Natural killer cell treated with Interleukin-12 subunit alpha and Interleukin-12 subunit beta and Interleukin-15 and Interleukin-18, amount 100 ng/mL, for 72 hours (primary cell): Measurements from ENCODE around the gene TADA1. TPM values are rescaled to one million over a fixed set of nuclear protein-coding genes. Genes with fewer than 3 reads are reported as not detected.
"Not testable (repeated sequence)": the region's sequence is repeated elsewhere in the genome, so short reads cannot be mapped to it uniquely, and the experiment has no call there.

Experiments
- ATAC-seq, 2 donors: fragments of 150-1000 bp; cut with Tn5 transposase in 1 of 2; sonication (Bioruptor Pico), chemical (Tn5 transposase) in 1 of 2; 2 replicates each; pipeline ENCODE4 v1.10.0; 2021
- DNase-seq: peaks from one replicate; pipeline ENCODE4 v3.0.0; 2022; ENCODE audit warnings: low spot score
- H3K27ac Mint-ChIP-seq, 2 donors: 1 replicate in 1 of 2; 2 replicates in 1 of 2; pipeline ENCODE4 v1.8.0; 2022; ENCODE audit warnings: mixed read lengths in 2 of 2, mild to moderate bottlenecking in 1 of 2, moderate library complexity in 1 of 2
- H3K27me3 Mint-ChIP-seq, 2 donors: 1 replicate in 1 of 2; 2 replicates in 1 of 2; pipeline ENCODE4 v1.8.0; 2022; ENCODE audit warnings: mixed read lengths in 2 of 2
- H3K36me3 Mint-ChIP-seq: one replicate; pipeline ENCODE4 v1.8.0; 2022; ENCODE audit warnings: mixed read lengths
- H3K4me1 Mint-ChIP-seq, 2 donors: 1 replicate in 1 of 2; 2 replicates in 1 of 2; pipeline ENCODE4 v1.8.0; 2022; ENCODE audit warnings: low read depth in 2 of 2, mixed read lengths in 2 of 2, mild to moderate bottlenecking in 1 of 2
- H3K4me3 Mint-ChIP-seq: one replicate; pipeline ENCODE4 v1.8.0; 2022; ENCODE audit warnings: mixed read lengths
- H3K9me3 Mint-ChIP-seq: 2 replicates; pipeline ENCODE4 v1.8.0; 2022; ENCODE audit warnings: mixed read lengths
- total RNA-seq, 2 donors: library from RNA; stranded (reverse); gene quantifications; one replicate each; pipeline ENCODE4 v1.2.3, GENCODE V29; 2022

Gene TADA1
- total RNA-seq, 2 donors from 2014 or later: 9.3 to 10.2 TPM

- DNase-seq (no peak), ATAC-seq (peak in 1 of 2 donors; percentile 57)
- no peaks in the 10 kb centered on the region for H3K27me3 Mint-ChIP-seq
- no peaks in the 10 kb centered on the region for H3K9me3 Mint-ChIP-seq
- peaks cover 19 to 26% of the 10 kb centered on the region in 2 donors for H3K4me1 Mint-ChIP-seq
- peak overlapping the region; percentile 15 for H3K4me3 Mint-ChIP-seq
- H3K36me3 Mint-ChIP-seq: peaks cover 40% of the 10 kb centered on the region
- peak overlapping the region in 1 of 2 donors; percentile 22 for H3K27ac Mint-ChIP-seq
Observed at GRCh38 chr1:166848193-166848592, 27.9 kb downstream of the TADA1 start.

GRCh38 chr1:166844791-166845190 lies 31.3 kb downstream of the TADA1 start:
- no peak overlapping the region for H3K4me3 Mint-ChIP-seq
- peaks cover 39% of the 10 kb centered on the region for H3K36me3 Mint-ChIP-seq
- no peaks in the 10 kb centered on the region for H3K27me3 Mint-ChIP-seq
- H3K9me3 Mint-ChIP-seq: no peaks in the 10 kb centered on the region
- DNase-seq (no peak), ATAC-seq (no peak)
- H3K27ac Mint-ChIP-seq: peak overlapping the region; percentile 11 to 32
- H3K4me1 Mint-ChIP-seq: peaks cover 34 to 47% of the 10 kb centered on the region in 2 donors

- Mint-ChIP-seq H3K27ac (peak overlapping the region; percentile 11 to 32), H3K9me3 (no peaks in the 10 kb centered on the region), H3K4me3 (no peak overlapping the region), H3K27me3 (no peaks in the 10 kb centered on the region), H3K36me3 (peaks cover 39% of the 10 kb centered on the region), H3K4me1 (peaks cover 35 to 48% of the 10 kb centered on the region in 2 donors)
- DNase-seq (no peak), ATAC-seq (no peak)
Observed at GRCh38 chr1:166843769-166844596, 32.1 kb downstream of the TADA1 start.

DNA sequence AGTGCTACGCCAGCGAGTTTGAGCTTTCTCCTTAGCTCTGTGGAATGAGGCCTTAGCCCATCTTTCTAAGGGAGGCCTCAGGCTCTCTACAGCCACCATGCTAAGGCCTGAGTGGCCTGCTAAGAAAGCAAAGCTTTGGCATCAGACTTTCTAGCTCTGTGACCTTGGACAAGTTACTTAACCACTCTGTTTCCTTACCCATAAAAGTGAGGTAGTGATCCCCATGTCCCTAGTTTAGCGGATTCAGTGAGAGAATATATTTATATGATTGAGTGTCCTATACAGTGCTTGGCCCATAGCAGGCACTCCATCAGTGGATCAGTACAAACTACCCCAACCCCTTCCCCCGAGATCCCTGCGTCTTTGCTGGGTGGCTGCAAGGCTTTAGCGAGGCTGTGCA lies 32.7 kb downstream of the TADA1 start:
- Mint-ChIP-seq H3K36me3 (peaks cover 39% of the 10 kb centered on the region), H3K9me3 (no peaks in the 10 kb centered on the region), H3K27me3 (no peaks in the 10 kb centered on the region), H3K4me3 (no peak overlapping the region), H3K27ac (no peak overlapping the region), H3K4me1 (peaks cover 41 to 55% of the 10 kb centered on the region in 2 donors)
- no peak for DNase-seq
- ATAC-seq: no peak

DNA sequence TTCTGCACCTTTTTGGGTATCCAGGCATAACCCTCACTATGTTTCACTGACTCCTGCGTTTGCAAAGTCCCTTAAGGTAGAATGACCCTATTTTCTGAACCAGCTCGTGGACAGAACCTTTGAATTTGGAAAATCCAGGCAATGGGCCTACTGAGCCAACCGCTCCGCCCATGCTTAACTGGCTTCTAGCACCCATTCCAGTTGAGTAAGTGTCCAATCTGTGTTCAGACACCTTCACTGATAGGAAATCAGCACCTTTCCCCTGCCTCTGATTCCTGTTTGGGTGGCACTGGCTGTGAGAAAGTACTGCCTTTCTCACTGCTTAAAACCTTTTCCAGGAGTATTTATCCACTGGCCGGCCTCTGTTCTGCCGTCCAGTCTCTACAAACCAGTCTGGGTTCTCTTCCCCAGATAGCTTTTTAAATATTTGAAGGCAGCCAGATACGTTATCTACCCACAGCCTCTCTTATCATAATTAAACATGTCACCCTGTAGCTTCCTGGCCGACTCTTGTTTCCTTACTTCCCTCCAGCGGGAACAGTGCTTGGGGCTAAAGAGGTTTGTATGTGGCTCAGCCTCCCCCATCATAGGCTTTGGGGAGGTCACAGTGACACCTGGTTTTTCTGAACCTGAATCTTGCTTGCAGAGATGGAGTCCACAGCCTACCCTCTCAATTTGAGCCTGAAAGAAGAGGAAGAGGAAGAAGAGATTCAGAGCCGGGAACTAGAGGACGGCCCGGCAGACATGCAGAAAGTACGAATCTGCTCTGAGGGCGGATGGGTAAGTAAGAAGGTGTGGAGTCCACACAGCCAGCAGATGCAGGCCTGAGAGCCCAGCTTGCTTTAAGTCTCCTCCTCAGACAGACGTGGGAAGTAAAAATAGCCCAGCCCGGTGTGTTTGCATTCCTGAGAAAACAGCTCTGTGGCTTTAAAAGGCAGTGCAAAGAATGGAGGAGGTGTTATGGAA lies 35.5 kb downstream of the TADA1 start:
- Mint-ChIP-seq H3K36me3 (peaks cover 27% of the 10 kb centered on the region), H3K9me3 (no peaks in the 10 kb centered on the region), H3K4me1 (peaks cover 34 to 40% of the 10 kb centered on the region in 2 donors), H3K27me3 (peaks cover 0 to 2% of the 10 kb centered on the region in 2 donors), H3K27ac (peak overlapping the region; percentile 76 to 83), H3K4me3 (peak overlapping the region; percentile 91)
- ATAC-seq: no peak
- no peak for DNase-seq

DNA sequence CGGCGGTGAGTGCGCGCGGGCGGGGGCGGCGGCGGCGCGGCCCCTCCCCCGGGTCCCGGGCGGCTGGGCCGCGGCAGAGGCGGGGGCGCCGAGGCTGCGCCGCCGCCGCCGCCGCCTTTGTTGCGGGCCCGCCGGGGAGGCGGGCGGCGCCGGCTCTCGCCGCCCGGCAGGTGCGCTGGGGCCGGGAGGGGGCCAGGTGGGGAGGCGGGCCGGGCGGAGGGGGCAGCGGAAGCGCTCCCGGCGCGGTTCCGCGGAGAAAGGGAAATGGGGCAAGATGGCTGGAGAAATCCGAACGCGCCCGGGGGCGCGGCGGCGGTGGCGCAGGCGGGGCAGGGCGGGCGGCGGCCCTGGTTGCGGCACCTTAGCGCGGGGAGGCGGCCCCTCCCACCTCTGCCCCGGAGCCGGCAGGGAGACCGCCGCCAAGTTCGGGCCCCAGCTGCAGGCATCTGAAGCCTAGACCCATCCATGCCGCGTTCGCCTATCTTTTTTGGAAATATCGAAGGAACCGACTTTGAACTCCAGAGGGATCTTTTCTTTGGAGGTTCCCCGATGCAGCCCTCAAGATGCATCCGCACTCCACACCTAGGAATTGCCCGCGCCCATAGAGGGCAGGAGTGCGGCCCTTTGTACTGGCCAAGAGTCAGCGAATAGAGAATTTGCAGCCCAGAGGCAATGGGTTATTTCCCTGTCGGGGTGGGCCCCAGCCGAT lies 36.3 kb downstream of the TADA1 start:
- H3K4me1 Mint-ChIP-seq: peaks cover 33 to 39% of the 10 kb centered on the region in 2 donors
- DNase-seq (no peak), ATAC-seq (peak; percentile 56 to 62)
- peaks cover 1 to 2% of the 10 kb centered on the region in 2 donors for H3K27me3 Mint-ChIP-seq
- H3K27ac Mint-ChIP-seq: peak overlapping the region; percentile 76 to 83
- peaks cover 27% of the 10 kb centered on the region for H3K36me3 Mint-ChIP-seq
- no peaks in the 10 kb centered on the region for H3K9me3 Mint-ChIP-seq
- H3K4me3 Mint-ChIP-seq: peak overlapping the region; percentile 91

DNA sequence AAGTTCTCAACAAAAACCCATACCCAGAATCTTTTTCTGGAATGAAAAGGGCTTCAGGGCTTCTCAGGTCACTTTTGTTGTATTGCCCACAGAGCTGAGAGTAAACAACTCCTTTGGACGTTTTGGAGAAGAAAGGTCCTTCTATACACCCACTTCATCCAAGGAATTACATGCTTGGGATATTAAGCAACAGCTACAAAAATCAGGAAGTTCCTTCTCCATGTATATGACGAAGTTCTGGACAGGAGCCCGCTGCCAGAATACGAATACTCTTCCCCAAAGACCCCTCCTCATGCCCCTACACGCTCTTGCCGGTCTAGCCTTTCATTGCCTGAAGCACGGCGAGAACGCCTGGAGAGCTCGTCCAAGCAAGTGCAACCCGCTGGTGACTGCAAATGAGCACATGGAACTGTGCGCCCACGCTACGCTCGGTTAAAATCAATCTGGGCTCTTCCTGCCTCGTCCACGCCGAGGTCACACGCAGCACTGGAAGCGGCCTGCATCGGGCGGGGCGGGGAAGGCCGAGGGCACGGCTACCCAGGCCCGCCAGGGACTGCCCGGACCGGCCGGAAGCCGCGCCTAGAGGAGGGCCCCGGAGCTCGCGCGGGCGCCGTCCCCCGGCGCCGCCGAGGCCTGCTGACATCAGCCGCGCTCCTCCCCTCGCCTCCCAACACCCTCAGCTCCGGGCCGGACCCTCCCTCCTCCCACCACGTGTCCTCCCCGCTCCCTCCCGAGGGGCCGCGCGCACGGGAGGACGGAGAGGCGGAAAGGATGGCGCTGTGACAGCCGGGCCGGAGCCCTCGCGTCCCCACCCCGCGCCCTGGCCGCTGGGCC lies 37.1 kb downstream of the TADA1 start, which contains the start of gene POGK:
Gene POGK (plus strand): TSS at position 710 of the 834 bp plus-strand sequence. CDS start 1,482 bp downstream, outside the sequence.
- H3K27me3 Mint-ChIP-seq: peaks cover 2 to 8% of the 10 kb centered on the region in 2 donors
- H3K36me3 Mint-ChIP-seq: peaks cover 19% of the 10 kb centered on the region
- peak within 1 kb of the TSS; percentile 76 to 89 for H3K27ac Mint-ChIP-seq
- ATAC-seq: peak; percentile 98 to 99
- H3K4me3 Mint-ChIP-seq: peak within 1 kb of the TSS; percentile 91
- no peaks in the 10 kb centered on the region for H3K9me3 Mint-ChIP-seq
- peaks cover 29 to 31% of the 10 kb centered on the region in 2 donors for H3K4me1 Mint-ChIP-seq
- peak; percentile 93 for DNase-seq

DNA sequence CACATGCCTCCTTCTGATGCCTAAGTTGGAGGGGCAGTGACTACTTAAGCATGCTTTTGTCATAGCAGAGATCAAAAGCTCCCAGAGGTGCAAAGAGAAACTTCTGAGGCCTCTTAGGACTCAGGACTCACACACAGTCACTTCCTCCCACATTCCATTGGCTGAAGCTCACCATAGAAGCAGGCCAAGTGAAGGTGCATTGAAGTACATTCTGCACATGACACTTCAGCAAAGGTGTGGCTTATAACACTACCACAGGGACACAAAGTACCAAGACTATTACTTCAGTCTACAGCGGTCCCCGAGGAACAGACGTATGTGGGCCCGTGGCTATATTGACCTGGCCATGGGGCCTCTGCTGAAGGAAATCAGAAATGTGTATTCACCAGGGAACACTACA lies 39.3 kb downstream of the TADA1 start:
- DNase-seq: no peak
- H3K4me1 Mint-ChIP-seq: peaks cover 22 to 25% of the 10 kb centered on the region in 2 donors
- H3K9me3 Mint-ChIP-seq: no peaks in the 10 kb centered on the region
- no peak overlapping the region for H3K4me3 Mint-ChIP-seq
- ATAC-seq: no peak
- H3K27ac Mint-ChIP-seq: no peak overlapping the region
- peaks cover 18% of the 10 kb centered on the region for H3K36me3 Mint-ChIP-seq
- H3K27me3 Mint-ChIP-seq: peaks cover 4 to 15% of the 10 kb centered on the region in 2 donors

DNA sequence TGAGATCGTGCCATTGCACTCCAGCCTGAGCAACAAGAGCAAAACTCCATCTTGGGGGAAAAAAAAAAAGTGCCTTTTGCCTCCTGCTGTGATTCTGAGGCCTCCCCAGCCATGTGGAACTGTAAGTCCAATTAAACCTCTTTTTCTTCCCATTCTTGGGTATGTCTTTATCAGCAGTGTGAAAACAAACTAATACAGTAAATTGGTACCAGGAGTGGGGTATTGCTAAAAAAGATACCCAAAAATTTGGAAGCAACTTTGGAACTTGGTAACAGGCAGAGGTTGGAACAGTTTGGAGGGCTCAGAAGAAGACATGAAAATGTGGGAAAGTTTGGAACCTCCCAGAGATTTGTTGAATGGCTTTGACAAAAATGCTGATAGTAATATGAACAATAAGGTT lies 46.3 kb downstream of the TADA1 start:
- peaks cover 18 to 33% of the 10 kb centered on the region in 2 donors for H3K27me3 Mint-ChIP-seq
- not testable (repeated sequence) for H3K4me1 Mint-ChIP-seq, H3K9me3 Mint-ChIP-seq, H3K4me3 Mint-ChIP-seq, ATAC-seq, DNase-seq, H3K27ac Mint-ChIP-seq
- peaks cover 35% of the 10 kb centered on the region for H3K36me3 Mint-ChIP-seq

DNA sequence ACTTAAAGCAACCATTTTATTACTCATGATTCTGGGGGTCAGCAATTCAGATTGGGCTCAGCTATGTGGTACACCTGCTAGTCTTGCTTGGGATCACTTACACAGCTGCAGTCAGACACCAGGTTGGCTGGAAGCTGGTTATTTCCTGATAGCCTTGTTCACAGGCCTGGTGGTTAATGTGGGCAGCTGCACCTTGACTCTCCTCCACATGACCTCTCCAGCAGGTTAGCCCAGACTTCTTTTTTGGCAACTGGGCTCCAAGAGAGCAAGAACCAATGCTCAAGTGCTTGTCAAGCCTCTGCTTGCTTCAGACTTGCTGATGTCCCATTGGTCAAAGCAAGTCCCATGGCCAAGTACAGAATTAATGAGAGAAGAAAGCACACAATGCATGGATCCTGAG lies 48.6 kb downstream of the TADA1 start:
- Mint-ChIP-seq H3K9me3 (peaks cover 9% of the 10 kb centered on the region), H3K4me1 (no peaks in the 10 kb centered on the region), H3K27me3 (peaks cover 18 to 26% of the 10 kb centered on the region in 2 donors), H3K36me3 (peaks cover 35% of the 10 kb centered on the region), H3K27ac (no peak overlapping the region), H3K4me3 (no peak overlapping the region)
- DNase-seq: no peak
- no peak for ATAC-seq

- peaks cover 13 to 16% of the 10 kb centered on the region in 2 donors for H3K27me3 Mint-ChIP-seq
- no peak overlapping the region for H3K4me3 Mint-ChIP-seq
- no peak overlapping the region for H3K27ac Mint-ChIP-seq
- no peaks in the 10 kb centered on the region for H3K4me1 Mint-ChIP-seq
- DNase-seq (no peak), ATAC-seq (no peak)
- H3K36me3 Mint-ChIP-seq: peaks cover 14% of the 10 kb centered on the region
- peaks cover 8% of the 10 kb centered on the region for H3K9me3 Mint-ChIP-seq
Observed at GRCh38 chr1:166822385-166822784, 53.7 kb downstream of the TADA1 start.

DNA sequence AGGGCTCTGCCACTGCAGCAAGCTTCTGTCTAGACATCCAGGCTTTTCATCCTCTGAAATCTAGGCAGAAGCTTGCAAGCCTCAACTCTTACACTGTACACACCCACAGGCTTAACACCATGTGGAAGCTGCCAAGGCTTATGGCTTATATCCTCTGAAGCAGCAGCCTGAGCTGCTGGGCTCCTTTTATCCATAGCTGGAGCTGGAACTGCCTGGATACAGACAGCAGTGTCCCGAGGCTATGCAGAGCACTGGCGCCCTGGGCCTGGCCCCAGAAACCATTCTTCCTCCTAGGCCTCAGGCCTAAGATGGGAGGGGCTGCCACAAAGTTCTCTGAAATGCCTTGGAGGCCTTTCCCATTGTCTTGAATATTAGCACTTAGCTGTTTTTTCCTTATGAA lies 56.1 kb downstream of the TADA1 start:
- peaks cover 4 to 6% of the 10 kb centered on the region in 2 donors for H3K27me3 Mint-ChIP-seq
- peaks cover 8% of the 10 kb centered on the region for H3K9me3 Mint-ChIP-seq
- no peak overlapping the region for H3K27ac Mint-ChIP-seq

More for the DNA sequence above, 56.1 kb downstream of the TADA1 start:
- H3K4me1 Mint-ChIP-seq: no peaks in the 10 kb centered on the region
- H3K36me3 Mint-ChIP-seq: peaks cover 8% of the 10 kb centered on the region
- H3K4me3 Mint-ChIP-seq: no peak overlapping the region
- no peak for ATAC-seq
- no peak for DNase-seq
